ENCODE measurements around the gene TLR5.
A peak's percentile ranks its signal among the peaks of the same experiment; 100 is the strongest.

The TLR5 gene

GRCh38 chr1:223133824-223134435 lies 9.1 kb downstream of the TLR5 start:
- Histone ChIP-seq H3K36me3 (ENCODE audit: control insufficient read depth in 1 of 2, insufficient read depth in 2 of 2, low read length in 2 of 2) (no peaks in the 10 kb centered on the region), H3K9me3 (ENCODE audit: control insufficient read depth in 1 of 2, low read length in 2 of 2) (no peaks in the 10 kb centered on the region), H3K27ac (ENCODE audit: low read length) (no peak overlapping the region), H3K4me3 (ENCODE audit: low read depth in 1 of 2, low read length in 2 of 2) (peak overlapping the region; percentile 54 to 59), H3K27me3 (ENCODE audit: low read depth, low read length) (no peaks in the 10 kb centered on the region), H3K4me1 (ENCODE audit: control insufficient read depth in 1 of 2, insufficient read depth in 2 of 2, low read length in 2 of 2) (peaks cover 12 to 35% of the 10 kb centered on the region in 2 donors)

- peaks cover 13 to 36% of the 10 kb centered on the region in 2 donors for H3K4me1 ChIP-seq (ENCODE audit: control insufficient read depth in 1 of 2, insufficient read depth in 2 of 2, low read length in 2 of 2)
- H3K27me3 ChIP-seq (ENCODE audit: low read depth, low read length): no peaks in the 10 kb centered on the region
- peak overlapping the region; percentile 17 for H3K27ac ChIP-seq (ENCODE audit: low read length)
- no peaks in the 10 kb centered on the region for H3K36me3 ChIP-seq (ENCODE audit: control insufficient read depth in 1 of 2, insufficient read depth in 2 of 2, low read length in 2 of 2)
- peak overlapping the region; percentile 54 to 59 for H3K4me3 ChIP-seq (ENCODE audit: low read depth in 1 of 2, low read length in 2 of 2)
- no peaks in the 10 kb centered on the region for H3K9me3 ChIP-seq (ENCODE audit: control insufficient read depth in 1 of 2, low read length in 2 of 2)
These were observed 9.7 kb downstream of the TLR5 start for GRCh38 chr1:223133306-223133823.

GRCh38 chr1:223129229-223129901 lies 13.7 kb downstream of the TLR5 start:
- Histone ChIP-seq H3K36me3 (ENCODE audit: control insufficient read depth in 1 of 2, insufficient read depth in 2 of 2, low read length in 2 of 2) (no peaks in the 10 kb centered on the region), H3K27ac (ENCODE audit: low read length) (no peak overlapping the region), H3K4me1 (ENCODE audit: control insufficient read depth in 1 of 2, insufficient read depth in 2 of 2, low read length in 2 of 2) (peaks cover 13 to 16% of the 10 kb centered on the region in 2 donors), H3K27me3 (ENCODE audit: low read depth, low read length) (no peaks in the 10 kb centered on the region), H3K4me3 (ENCODE audit: low read depth in 1 of 2, low read length in 2 of 2) (peak overlapping the region; percentile 33 to 34), H3K9me3 (ENCODE audit: control insufficient read depth in 1 of 2, low read length in 2 of 2) (no peaks in the 10 kb centered on the region)

- Histone ChIP-seq H3K27ac (ENCODE audit: low read length) (no peak overlapping the region), H3K4me3 (ENCODE audit: low read depth in 1 of 2, low read length in 2 of 2) (no peak overlapping the region), H3K36me3 (ENCODE audit: control insufficient read depth in 1 of 2, insufficient read depth in 2 of 2, low read length in 2 of 2) (no peaks in the 10 kb centered on the region), H3K4me1 (ENCODE audit: control insufficient read depth in 1 of 2, insufficient read depth in 2 of 2, low read length in 2 of 2) (peaks cover 4 to 16% of the 10 kb centered on the region in 2 donors), H3K9me3 (ENCODE audit: control insufficient read depth in 1 of 2, low read length in 2 of 2) (no peaks in the 10 kb centered on the region), H3K27me3 (ENCODE audit: low read depth, low read length) (no peaks in the 10 kb centered on the region)
These were observed 16.3 kb downstream of the TLR5 start for GRCh38 chr1:223126741-223127140.

GRCh38 chr1:223125766-223126165 lies 17.3 kb downstream of the TLR5 start:
- H3K27ac ChIP-seq (ENCODE audit: low read length): no peak overlapping the region
- peaks cover 4 to 16% of the 10 kb centered on the region in 2 donors for H3K4me1 ChIP-seq (ENCODE audit: control insufficient read depth in 1 of 2, insufficient read depth in 2 of 2, low read length in 2 of 2)
- H3K9me3 ChIP-seq (ENCODE audit: control insufficient read depth in 1 of 2, low read length in 2 of 2): no peaks in the 10 kb centered on the region

GRCh38 chr1:223123011-223123610 lies 19.9 kb downstream of the TLR5 start:
- H3K4me1 ChIP-seq (ENCODE audit: control insufficient read depth in 1 of 2, insufficient read depth in 2 of 2, low read length in 2 of 2): peaks cover 0 to 8% of the 10 kb centered on the region in 2 donors
- no peaks in the 10 kb centered on the region for H3K36me3 ChIP-seq (ENCODE audit: control insufficient read depth in 1 of 2, insufficient read depth in 2 of 2, low read length in 2 of 2)
- no peaks in the 10 kb centered on the region for H3K9me3 ChIP-seq (ENCODE audit: control insufficient read depth in 1 of 2, low read length in 2 of 2)
- H3K27ac ChIP-seq (ENCODE audit: low read length): no peak overlapping the region
- H3K4me3 ChIP-seq (ENCODE audit: low read depth in 1 of 2, low read length in 2 of 2): peak overlapping the region; percentile 43 to 47
- H3K27me3 ChIP-seq (ENCODE audit: low read depth, low read length): no peaks in the 10 kb centered on the region

More at GRCh38 chr1:223125766-223126165, 17.3 kb downstream of the TLR5 start:
- no peaks in the 10 kb centered on the region for H3K36me3 ChIP-seq (ENCODE audit: control insufficient read depth in 1 of 2, insufficient read depth in 2 of 2, low read length in 2 of 2)
- H3K27me3 ChIP-seq (ENCODE audit: low read depth, low read length): no peaks in the 10 kb centered on the region
- H3K4me3 ChIP-seq (ENCODE audit: low read depth in 1 of 2, low read length in 2 of 2): no peak overlapping the region

GRCh38 chr1:223118418-223118817 lies 24.6 kb downstream of the TLR5 start:
- Histone ChIP-seq H3K27me3 (ENCODE audit: low read depth, low read length) (no peaks in the 10 kb centered on the region), H3K36me3 (ENCODE audit: control insufficient read depth in 1 of 2, insufficient read depth in 2 of 2, low read length in 2 of 2) (no peaks in the 10 kb centered on the region), H3K9me3 (ENCODE audit: control insufficient read depth in 1 of 2, low read length in 2 of 2) (no peaks in the 10 kb centered on the region), H3K27ac (ENCODE audit: low read length) (no peak overlapping the region), H3K4me3 (ENCODE audit: low read depth in 1 of 2, low read length in 2 of 2) (no peak overlapping the region), H3K4me1 (ENCODE audit: control insufficient read depth in 1 of 2, insufficient read depth in 2 of 2, low read length in 2 of 2) (peaks cover 0 to 19% of the 10 kb centered on the region in 2 donors)

- H3K4me3 ChIP-seq (ENCODE audit: low read depth in 1 of 2, low read length in 2 of 2): no peak overlapping the region
- H3K36me3 ChIP-seq (ENCODE audit: control insufficient read depth in 1 of 2, insufficient read depth in 2 of 2, low read length in 2 of 2): no peaks in the 10 kb centered on the region
- H3K27ac ChIP-seq (ENCODE audit: low read length): no peak overlapping the region
- no peaks in the 10 kb centered on the region for H3K9me3 ChIP-seq (ENCODE audit: control insufficient read depth in 1 of 2, low read length in 2 of 2)
- no peaks in the 10 kb centered on the region for H3K27me3 ChIP-seq (ENCODE audit: low read depth, low read length)
- H3K4me1 ChIP-seq (ENCODE audit: control insufficient read depth in 1 of 2, insufficient read depth in 2 of 2, low read length in 2 of 2): peaks cover 0 to 14% of the 10 kb centered on the region in 2 donors
These were observed 26.1 kb downstream of the TLR5 start for GRCh38 chr1:223116950-223117349.

GRCh38 chr1:223114871-223115270 lies 28.2 kb downstream of the TLR5 start:
- Histone ChIP-seq H3K27ac (ENCODE audit: low read length) (peak overlapping the region; percentile 21), H3K4me1 (ENCODE audit: control insufficient read depth in 1 of 2, insufficient read depth in 2 of 2, low read length in 2 of 2) (peaks cover 0 to 14% of the 10 kb centered on the region in 2 donors), H3K27me3 (ENCODE audit: low read depth, low read length) (no peaks in the 10 kb centered on the region), H3K36me3 (ENCODE audit: control insufficient read depth in 1 of 2, insufficient read depth in 2 of 2, low read length in 2 of 2) (no peaks in the 10 kb centered on the region), H3K4me3 (ENCODE audit: low read depth in 1 of 2, low read length in 2 of 2) (no peak overlapping the region), H3K9me3 (ENCODE audit: control insufficient read depth in 1 of 2, low read length in 2 of 2) (no peaks in the 10 kb centered on the region)

- H3K27ac ChIP-seq (ENCODE audit: low read length): no peak overlapping the region
- no peaks in the 10 kb centered on the region for H3K9me3 ChIP-seq (ENCODE audit: control insufficient read depth in 1 of 2, low read length in 2 of 2)
- H3K36me3 ChIP-seq (ENCODE audit: control insufficient read depth in 1 of 2, insufficient read depth in 2 of 2, low read length in 2 of 2): no peaks in the 10 kb centered on the region
- H3K4me3 ChIP-seq (ENCODE audit: low read depth in 1 of 2, low read length in 2 of 2): no peak overlapping the region
- H3K27me3 ChIP-seq (ENCODE audit: low read depth, low read length): no peaks in the 10 kb centered on the region
- peaks cover 0 to 14% of the 10 kb centered on the region in 2 donors for H3K4me1 ChIP-seq (ENCODE audit: control insufficient read depth in 1 of 2, insufficient read depth in 2 of 2, low read length in 2 of 2)
These were observed 32.1 kb downstream of the TLR5 start for GRCh38 chr1:223110952-223111351.

- Histone ChIP-seq H3K4me1 (ENCODE audit: control insufficient read depth in 1 of 2, insufficient read depth in 2 of 2, low read length in 2 of 2) (peaks cover 0 to 9% of the 10 kb centered on the region in 2 donors), H3K4me3 (ENCODE audit: low read depth in 1 of 2, low read length in 2 of 2) (no peak overlapping the region), H3K27me3 (ENCODE audit: low read depth, low read length) (no peaks in the 10 kb centered on the region), H3K36me3 (ENCODE audit: control insufficient read depth in 1 of 2, insufficient read depth in 2 of 2, low read length in 2 of 2) (no peaks in the 10 kb centered on the region), H3K9me3 (ENCODE audit: control insufficient read depth in 1 of 2, low read length in 2 of 2) (no peaks in the 10 kb centered on the region), H3K27ac (ENCODE audit: low read length) (no peak overlapping the region)
These were observed 33.4 kb downstream of the TLR5 start for GRCh38 chr1:223109581-223110026.

Measured in muscle layer of duodenum (tissue), 2 donors.